Effector CD4-positive, alpha-beta T cell (primary cell): ENCODE measurements around the gene RAB3B.

Experiments used
- DNase-seq: peaks from one replicate; pipeline ENCODE4 v3.0.0-alpha.2; 2020

Gene RAB3B

GRCh38 chr1:51955797-51956527 is 34.5 kb downstream of the RAB3B start:
- DNase-seq = no peak

- no peak for DNase-seq
Observed at GRCh38 chr1:51954783-51955182, 35.7 kb downstream of the RAB3B start.

- DNase-seq = no peak
Observed at GRCh38 chr1:51953079-51953478, 37.4 kb downstream of the RAB3B start.

- DNase-seq = no peak
Observed at GRCh38 chr1:51952638-51953037, 37.9 kb downstream of the RAB3B start.

GRCh38 chr1:51950701-51951100 is 39.8 kb downstream of the RAB3B start:
- no peak for DNase-seq

GRCh38 chr1:51949014-51949702 is 41.3 kb downstream of the RAB3B start:
- DNase-seq = no peak

GRCh38 chr1:51948491-51948915 is 42.0 kb downstream of the RAB3B start:
- DNase-seq = no peak

GRCh38 chr1:51946300-51946699 is 44.2 kb downstream of the RAB3B start:
- no peak for DNase-seq

- DNase-seq = no peak
Observed at GRCh38 chr1:51945591-51945990, 44.9 kb downstream of the RAB3B start.

GRCh38 chr1:51942281-51942680 is 48.2 kb downstream of the RAB3B start:
- no peak for DNase-seq

- DNase-seq = no peak
Observed at GRCh38 chr1:51941528-51941927, 49.0 kb downstream of the RAB3B start.

GRCh38 chr1:51937112-51937511 is 53.4 kb downstream of the RAB3B start:
- no peak for DNase-seq

GRCh38 chr1:51936531-51936930 is 54.0 kb downstream of the RAB3B start:
- DNase-seq = no peak

- no peak for DNase-seq
Observed at GRCh38 chr1:51933344-51933743, 57.2 kb downstream of the RAB3B start.

GRCh38 chr1:51930329-51930728 is 60.2 kb downstream of the RAB3B start:
- no peak for DNase-seq

- DNase-seq = no peak
Observed at GRCh38 chr1:51928896-51929295, 61.6 kb downstream of the RAB3B start.

GRCh38 chr1:51927029-51927428 is 63.5 kb downstream of the RAB3B start:
- DNase-seq = no peak

- no peak for DNase-seq
Observed at GRCh38 chr1:51926171-51926812, 64.2 kb downstream of the RAB3B start.

GRCh38 chr1:51924455-51924854 is 66.0 kb downstream of the RAB3B start:
- no peak for DNase-seq

GRCh38 chr1:51922040-51922439 is 68.5 kb downstream of the RAB3B start:
- no peak for DNase-seq

- DNase-seq = no peak
Observed at GRCh38 chr1:51920130-51920529, 70.4 kb downstream of the RAB3B start.

- DNase-seq = no peak
Observed at GRCh38 chr1:51919684-51920083, 70.8 kb downstream of the RAB3B start.

GRCh38 chr1:51916587-51917405 is 73.7 kb downstream of the RAB3B start:
- no peak for DNase-seq
